Kidney (tissue), 14 donors: Measurements from ENCODE around the gene ALDH16A1. TPM values are rescaled to one million over a fixed set of nuclear protein-coding genes. Genes with fewer than 3 reads are reported as not detected.

Experiments used
- DNase-seq, 5 donors: peaks; one replicate each; pipeline ENCODE4 v3.0.0-alpha.2; 2013 to 2020
- FAIRE-seq: peaks from 2 replicates; lab custom pipeline; 2012; peaks lifted over from hg19 to GRCh38; lab: Jason Lieb, UNC
- H3K27ac ChIP-seq, 2 donors: one replicate each; pipeline ENCODE4 v1.7.0; 2013; ENCODE audit warnings: low read depth in 2 of 2, low read length in 2 of 2, inconsistent platforms in 1 of 2
- H3K27me3 ChIP-seq: one replicate; pipeline ENCODE4 v1.7.1; 2013; ENCODE audit warnings: low read length, inconsistent platforms; ENCODE audit not compliant: control insufficient read depth, insufficient read depth
- H3K36me3 ChIP-seq, 3 donors: one replicate each; pipeline versions ENCODE4 v1.7.0 to v1.7.1; 2013; ENCODE audit warnings: low read length in 3 of 3, control low read depth in 1 of 3, inconsistent platforms in 1 of 3; ENCODE audit not compliant: insufficient read depth in 3 of 3, control insufficient read depth in 2 of 3
- H3K4me1 ChIP-seq, 3 donors: one replicate each; pipeline versions ENCODE4 v1.7.0 to v1.7.1; 2013; ENCODE audit warnings: low read length in 3 of 3, inconsistent platforms in 1 of 3, low read depth in 1 of 3; ENCODE audit not compliant: control insufficient read depth in 2 of 3, insufficient read depth in 2 of 3
- H3K4me3 ChIP-seq, 3 donors: one replicate each; pipeline versions ENCODE4 v1.7.0 to v1.8.1; 2013; ENCODE audit warnings: low read length in 3 of 3, control low read depth in 1 of 3, inconsistent platforms in 1 of 3
- H3K9ac ChIP-seq, 3 donors: one replicate each; pipeline versions ENCODE4 v1.7.0 to v1.7.1; 2013; ENCODE audit warnings: low read length in 3 of 3, control low read depth in 1 of 3, inconsistent platforms in 1 of 3
- H3K9me3 ChIP-seq, 3 donors: one replicate each; pipeline versions ENCODE4 v1.7.0 to v1.7.1; 2013; ENCODE audit warnings: low read length in 3 of 3, control low read depth in 1 of 3, inconsistent platforms in 1 of 3; ENCODE audit not compliant: control insufficient read depth in 2 of 3, insufficient read depth in 1 of 3
- CTCF ChIP-seq: IDR thresholded peaks from 3 replicates; pipeline ENCODE4 v1.5.1; 2012; ENCODE audit warnings: mild to moderate bottlenecking, moderate library complexity, borderline replicate concordance; ENCODE audit not compliant: insufficient read depth; ENCODE audit errors: extremely low read depth
- intact Hi-C: fragments of 100-400 bp; cut with DNase I; formaldehyde crosslinking; loops from one replicate; pipeline ENCODE4 v1.11.1; 2022
- polyA plus RNA-seq: library from polyadenylated mRNA; stranded (reverse); fragments of 350-450 nt; fragmentation: Illumina TruSeq; extraction: RNeasy Lipid Tissue Mini Kit (QIAGEN cat#74804); gene quantifications from one replicate; pipeline ENCODE4 v1.2.3, GENCODE V29; 2014; ENCODE audit warnings: low read depth, low replicate concordance; ENCODE audit not compliant: insufficient read depth
- total RNA-seq: library from RNA; stranded (reverse); fragmentation: NEBNext Ultra II Directional; extraction: Animal tissue kit (Norgen Biotek cat#: 25700); gene quantifications from one replicate; pipeline ENCODE4 v1.2.1, GENCODE V29; 2021
- donor health status: control.
- donor health status: control.
- donor health status: control.
- donor health status: control.
- donor health status: control.
- donor health status: DM: yes; HTN: yes; CAD: no.
- donor health status: Normal renal cell carcinoma (clear cell type).

The ALDH16A1 gene
- total and polyA plus RNA-seq, 2 donors from 2014 or later, result 26.8 to 31.8 TPM

GRCh38 chr19:49465371-49465770 is 12.3 kb downstream of the ALDH16A1 start:
- intact Hi-C loops, result no loop called here
- Histone ChIP-seq H3K9me3 (no peaks in the 10 kb centered on the region), H3K36me3 (peaks cover 0 to 2% (median 0%) of the 10 kb centered on the region in 3 donors), H3K4me3 (no peak overlapping the region), H3K27ac (no peak overlapping the region), H3K4me1 (peaks cover 0 to 2% (median 0%) of the 10 kb centered on the region in 3 donors), H3K27me3 (no peaks in the 10 kb centered on the region), H3K9ac (no peak overlapping the region)
- TF ChIP-seq CTCF, result no peak
- DNase-seq (no peak), FAIRE-seq (no peak)

GRCh38 chr19:49468199-49468598 is 15.2 kb downstream of the ALDH16A1 start:
- no peak overlapping the region for H3K4me3 ChIP-seq
- DNase-seq (no peak), FAIRE-seq (no peak)
- no peak overlapping the region for H3K27ac ChIP-seq
- no peaks in the 10 kb centered on the region for H3K27me3 ChIP-seq
- H3K36me3 ChIP-seq, result peaks cover 0 to 2% (median 0%) of the 10 kb centered on the region in 3 donors
- intact Hi-C loops, result no loop called here
- H3K9ac ChIP-seq, result no peak overlapping the region
- no peaks in the 10 kb centered on the region for H3K9me3 ChIP-seq
- no peak for TF ChIP-seq CTCF
- peaks cover 0 to 2% (median 0%) of the 10 kb centered on the region in 3 donors for H3K4me1 ChIP-seq

GRCh38 chr19:49468746-49469447 is 15.9 kb downstream of the ALDH16A1 start:
- intact Hi-C loops, result no loop called here
- Histone ChIP-seq H3K4me1 (peaks cover 0 to 5% (median 0%) of the 10 kb centered on the region in 3 donors), H3K9ac (no peak overlapping the region), H3K9me3 (no peaks in the 10 kb centered on the region), H3K36me3 (peaks cover 0 to 2% (median 0%) of the 10 kb centered on the region in 3 donors), H3K27me3 (no peaks in the 10 kb centered on the region), H3K4me3 (no peak overlapping the region), H3K27ac (peak overlapping the region in 1 of 2 donors; percentile 72)
- TF ChIP-seq CTCF, result no peak
- DNase-seq (peak in 3 of 5 donors; percentile 44 to 77 (median 56)), FAIRE-seq (no peak)
